HepG2 (cell line): Measurements from ENCODE around the gene PASK. TPM values are rescaled to one million over a fixed set of nuclear protein-coding genes. Genes with fewer than 3 reads are reported as not detected.

Source experiments
- ATAC-seq: fragments of 200-7000 bp; cut with Tn5 transposase; 3 replicates; pipeline ENCODE4 v1.9.1; 2020; ENCODE audit warnings: mild to moderate bottlenecking, moderate library complexity
- BruUV-seq: library from RNA; stranded (reverse); fragments of 400-500 nt; replicated peaks from 2 replicates; lab custom pipeline; 2021; lab: Mats Ljungman, UMichigan
- CTCF ChIA-PET: fragments of 300-600 bp; formaldehyde crosslinking; extraction: SDS; loops from one replicate; lab custom pipeline; 2021; ENCODE audit warnings: low total read pairs, inconsistent platforms, low intra/inter-chr PET ratio; lab: Yijun Ruan, JAX
- POLR2A ChIA-PET: fragments of 350-600 bp; sonication (Branson Sonifier 250); formaldehyde crosslinking; loops from one replicate; lab custom pipeline; 2020; ENCODE audit warnings: antibody characterized with exemption, inconsistent platforms; lab: Yijun Ruan, JAX
- DNase-seq: peaks from one replicate; pipeline ENCODE4 v3.0.0-alpha.2; 2015; ENCODE audit warnings: low spot score
- FAIRE-seq: peaks from 3 replicates; lab custom pipeline; 2011; peaks lifted over from hg19 to GRCh38; lab: Jason Lieb, UNC
- H2AFZ ChIP-seq: one replicate; pipeline ENCODE4 v1.6.1; 2011; ENCODE audit warnings: low read length, inconsistent platforms
- H3K27ac ChIP-seq: fragments of 300-600 bp; 3 replicates; pipeline ENCODE4 v1.8.0; 2011; ENCODE audit warnings: mixed run types, mild to moderate bottlenecking, mixed read lengths, low read length, inconsistent platforms; ENCODE audit not compliant: insufficient read depth; ENCODE audit errors: extremely low read length
- H3K27me3 ChIP-seq, 2 experiments: fragments of 200-600 bp in 1 of 2; 2 replicates in 1 of 2; 3 replicates in 1 of 2; pipeline versions ENCODE4 v1.6.0 to v1.8.0; 2011; ENCODE audit warnings: low read length in 2 of 2, mild to moderate bottlenecking in 2 of 2, moderate library complexity in 2 of 2, inconsistent platforms in 1 of 2; ENCODE audit not compliant: insufficient read depth in 2 of 2, control insufficient read depth in 1 of 2
- H3K36me3 ChIP-seq, 2 experiments: fragments of 200-600 bp in 1 of 2; replicated peaks in 1 of 2; 2 replicates in 1 of 2; 3 replicates in 1 of 2; pipeline versions ENCODE4 v1.5.1 to v1.8.0; 2011; ENCODE audit warnings: low read length in 2 of 2, inconsistent platforms in 1 of 2; ENCODE audit not compliant: insufficient read depth in 2 of 2, control insufficient read depth in 1 of 2
- H3K4me1 ChIP-seq: 2 replicates; pipeline ENCODE4 v1.5.1; 2012; ENCODE audit warnings: low read length, inconsistent platforms; ENCODE audit not compliant: insufficient read depth
- H3K4me2 ChIP-seq: 2 replicates; pipeline ENCODE4 v1.6.0; 2011; ENCODE audit warnings: low read depth, low read length, inconsistent platforms
- H3K4me3 ChIP-seq, 3 experiments: fragments of 200-600 bp in 1 of 3; sonication (generic), shearing (Covaris generic) in 1 of 3; replicated peaks in 1 of 3; 2 replicates each; pipeline ENCODE4 v1.5.1; 2011 to 2016; ENCODE audit warnings: low read length in 3 of 3, inconsistent platforms in 2 of 3, low read depth in 2 of 3, mild to moderate bottlenecking in 2 of 3, control low read depth in 1 of 3, mixed read lengths in 1 of 3; ENCODE audit not compliant: insufficient read depth in 1 of 3
- H3K79me2 ChIP-seq: one replicate; pipeline ENCODE4 v1.6.1; 2011; ENCODE audit warnings: low read length, inconsistent platforms; ENCODE audit not compliant: insufficient read depth
- H3K9ac ChIP-seq: 2 replicates; pipeline ENCODE4 v1.6.0; 2011; ENCODE audit warnings: mild to moderate bottlenecking, low read depth, low read length, inconsistent platforms; ENCODE audit not compliant: insufficient read depth
- H3K9me3 ChIP-seq: 2 replicates; pipeline ENCODE4 v1.5.1; 2012; ENCODE audit warnings: mild to moderate bottlenecking, low read length
- H4K20me1 ChIP-seq: 2 replicates; pipeline ENCODE4 v1.6.0; 2011; ENCODE audit warnings: inconsistent platforms, mild to moderate bottlenecking, low read length, moderate library complexity; ENCODE audit not compliant: insufficient read depth
- CCAR2 ChIP-seq: fragments of 200-400 bp; formaldehyde crosslinking; optimal IDR thresholded peaks from 2 replicates; pipeline ENCODE3; 2018; ENCODE audit warnings: low read depth, mild to moderate bottlenecking, low read length, moderate library complexity
- GRHL1 ChIP-seq: sonication (generic); formaldehyde crosslinking; conservative IDR thresholded peaks from 2 replicates; pipeline ENCODE4 v1.8.0; 2022; ENCODE audit warnings: missing genetic modification reagents
- IRX3 ChIP-seq: sonication (generic); formaldehyde crosslinking; IDR thresholded peaks from 2 replicates; pipeline ENCODE4 v1.8.1; 2023; ENCODE audit warnings: mild to moderate bottlenecking, low read depth, missing genetic modification reagents, borderline replicate concordance
- KLF15 ChIP-seq: sonication (generic); formaldehyde crosslinking; IDR thresholded peaks from 2 replicates; pipeline ENCODE4 v1.8.1; 2023; ENCODE audit warnings: borderline replicate concordance, mild to moderate bottlenecking, inconsistent platforms, missing genetic modification reagents, mixed read lengths
- MIER3 ChIP-seq: IDR thresholded peaks from 2 replicates; pipeline ENCODE4 v1.6.1; 2016; ENCODE audit warnings: missing compliant biosample characterization, borderline replicate concordance
- NFIC ChIP-seq: IDR thresholded peaks from 2 replicates; pipeline ENCODE4 v1.6.1; 2012; ENCODE audit warnings: mild to moderate bottlenecking, low read length, inconsistent platforms
- SMC3 ChIP-seq: IDR thresholded peaks from 2 replicates; pipeline ENCODE4 v1.6.1; 2011; ENCODE audit warnings: low read length, improper control_type of control experiment
- ZFP91 ChIP-seq: sonication (generic); formaldehyde crosslinking; IDR thresholded peaks from 2 replicates; pipeline ENCODE4 v1.9.0; 2022; ENCODE audit warnings: missing genetic modification reagents, mild to moderate bottlenecking, borderline replicate concordance
- ZFX ChIP-seq: sonication (generic); formaldehyde crosslinking; IDR thresholded peaks from 2 replicates; pipeline ENCODE4 v1.4.0; 2020; ENCODE audit warnings: mild to moderate bottlenecking, low read depth, missing genetic modification reagents, moderate library complexity
- ZIK1 ChIP-seq: sonication (generic); formaldehyde crosslinking; IDR thresholded peaks from 2 replicates; pipeline ENCODE4 v1.5.0; 2020; ENCODE audit warnings: mild to moderate bottlenecking, low read depth, missing genetic modification reagents, borderline replicate concordance
- ZMYM2 ChIP-seq: sonication (generic); formaldehyde crosslinking; IDR thresholded peaks from 2 replicates; pipeline ENCODE4 v1.8.0; 2022; ENCODE audit warnings: mild to moderate bottlenecking, missing genetic modification reagents
- ZNF143 ChIP-seq: sonication (generic); formaldehyde crosslinking; IDR thresholded peaks from 2 replicates; pipeline ENCODE4 v1.4.0; 2020; ENCODE audit warnings: missing genetic modification reagents
- ZNF383 ChIP-seq: sonication (generic); formaldehyde crosslinking; IDR thresholded peaks from 2 replicates; pipeline ENCODE4 v1.4.0; 2020; ENCODE audit warnings: missing genetic modification reagents, mild to moderate bottlenecking, borderline replicate concordance
- ZNF570 ChIP-seq: sonication (generic); formaldehyde crosslinking; IDR thresholded peaks from 2 replicates; pipeline ENCODE4 v1.4.0; 2020; ENCODE audit warnings: mild to moderate bottlenecking, missing genetic modification reagents, borderline replicate concordance
- ZNF687 ChIP-seq: sonication (generic); formaldehyde crosslinking; IDR thresholded peaks from 2 replicates; pipeline ENCODE4 v1.5.1; 2020; ENCODE audit warnings: mild to moderate bottlenecking, missing genetic modification reagents, moderate library complexity
- ZSCAN20 ChIP-seq: sonication (generic); formaldehyde crosslinking; IDR thresholded peaks from 2 replicates; pipeline ENCODE4 v1.4.0; 2020; ENCODE audit warnings: missing genetic modification reagents, mild to moderate bottlenecking, borderline replicate concordance
- WGBS: methylation state at CpG from one replicate; pipeline ENCODE4 v1.1.6; 2017; ENCODE audit warnings: low lambda C conversion rate; 5-methylcytosine and 5-hydroxymethylcytosine counted together
- in situ Hi-C: cut with HindIII; loops from 2 replicates; pipeline ENCODE4 v1.10.0; 2017; ENCODE audit warnings: low pct_unique_long_range_greater_than_20kb; ENCODE audit not compliant: extremely low pct_ligation_motif_present
- intact Hi-C: fragments of 100-400 bp; cut with micrococcal nuclease; formaldehyde crosslinking; loops from one replicate; pipeline ENCODE4 v1.10.0; 2022; ENCODE audit not compliant: unreplicated experiment
- polyA plus RNA-seq, 8 experiments: library from polyadenylated mRNA; depleted of rRNA in 3 of 8; stranded (reverse) in 7 of 8; unstranded in 1 of 8; fragments of >200 nt; fragmentation: Illumina TruSeq in 4 of 8; extraction: Trizol in 4 of 8; gene quantifications; 2 replicates each; pipeline versions ENCODE4 v1.2.1 to v1.2.3, GENCODE V29; 2011 to 2016; ENCODE audit warnings: low read depth in 4 of 8, missing spikeins in 1 of 8, mixed read lengths in 1 of 8; ENCODE audit not compliant: insufficient read depth in 1 of 8
- total RNA-seq, 5 experiments: library from RNA; depleted of rRNA; stranded (reverse); fragments of >200 nt; fragmentation: Illumina TruSeq; extraction: Trizol; gene quantifications; 2 replicates each; pipeline ENCODE4 v1.2.3, GENCODE V29; 2016; ENCODE audit warnings: low read depth in 1 of 5

Gene PASK
- total and polyA plus RNA-seq, 2 of the 13 experiments (the other 11 are each of a cell fraction or from before 2014, with no cell fraction given), result 6.9 to 17.0 TPM

- H3K4me2 ChIP-seq, result peak overlapping the region; percentile 70
- peak; percentile 93 for ATAC-seq
- no peaks in the 10 kb centered on the region for H3K9me3 ChIP-seq
- no peak overlapping the region for H2AFZ ChIP-seq
- peaks cover 9 to 54% of the 10 kb centered on the region in 2 experiments for H3K27me3 ChIP-seq
- POLR2A ChIA-PET, result no interaction called here
- H3K27ac ChIP-seq, result no peak overlapping the region
- FAIRE-seq, result peak; percentile 68
- CTCF ChIA-PET, result no interaction called here
- intact Hi-C loops (no loop called here), in situ Hi-C loops (no loop called here)
- no TSS peak for BruUV-seq
- H3K9ac ChIP-seq, result peak overlapping the region; percentile 35; the same call in 1 of the 2 replicates
- peak; percentile 48 for DNase-seq
- H3K4me1 ChIP-seq, result peaks cover 25% of the 10 kb centered on the region
- WGBS, result 74% methylated on average over 6 of the region's 19 CpGs
- no peaks in the 10 kb centered on the region for H3K79me2 ChIP-seq
- H3K4me3 ChIP-seq, result peak overlapping the region in 2 of 3 experiments; percentile 31 to 59; a peak in 2 of 6 replicates
- H4K20me1 ChIP-seq, result no peaks in the 10 kb centered on the region
- no peaks in the 10 kb centered on the region for H3K36me3 ChIP-seq
- TF ChIP-seq GRHL1 (no peak), NFIC (no peak), IRX3 (CRISPR knock-in tag) (no peak), CCAR2 (no peak), ZNF687 (CRISPR knock-in tag) (peak; percentile 64), ZNF143 (no peak), ZIK1 (CRISPR knock-in tag) (0 out of 2 replicates have a peak, but pooled peaks have one; percentile 39), ZNF570 (CRISPR knock-in tag) (no peak), SMC3 (peak; percentile 4; the same call in 1 of the 2 replicates), ZFP91 (CRISPR knock-in tag) (peak; percentile 72; the same call in 1 of the 2 replicates), KLF15 (CRISPR knock-in tag) (no peak), ZNF383 (CRISPR knock-in tag) (no peak), MIER3 (CRISPR knock-in tag) (no peak), ZSCAN20 (CRISPR knock-in tag) (no peak), ZMYM2 (no peak), ZFX (CRISPR knock-in tag) (peak; percentile 79)
Observed at GRCh38 chr2:241190291-241190981, 41.2 kb upstream of the PASK start.
